ENCODE measurements around the gene TNNC2. TPM values are rescaled to one million over a fixed set of nuclear protein-coding genes. Genes with fewer than 3 reads are reported as not detected.

TNNC2 gene
- total and polyA plus RNA-seq, 2 of the 13 experiments (the other 11 are each of a cell fraction or from before 2014, with no cell fraction given) = 1.8 to 4.7 TPM

- TF ChIP-seq TBP (CRISPR knock-in tag; IDR thresholded peaks at IDR 0.05) (0 out of 2 replicates have a peak, but pooled peaks have one; percentile 56), CHCHD3 (CRISPR knock-in tag; IDR thresholded peaks at IDR 0.05) (0 out of 2 replicates have a peak, but pooled peaks have one; percentile 22), ZBED4 (CRISPR knock-in tag; IDR thresholded peaks at IDR 0.05; ENCODE audit: borderline replicate concordance) (peak; percentile 43; the same call in 1 of the 2 replicates), ZNF510 (CRISPR knock-in tag; IDR thresholded peaks at IDR 0.05; ENCODE audit: low read depth) (peak; percentile 79; the same call in 1 of the 2 replicates), TGIF2 (CRISPR knock-in tag; IDR thresholded peaks at IDR 0.05) (no peak; the same call in none of the 2 replicates), TFE3 (CRISPR knock-in tag; IDR thresholded peaks at IDR 0.05) (peak; percentile 12), PHF20 (CRISPR knock-in tag; IDR thresholded peaks at IDR 0.05) (peak; percentile 77), ZNF451 (CRISPR knock-in tag; IDR thresholded peaks at IDR 0.05) (no peak; the same call in 1 of the 2 replicates), TCF7 (IDR thresholded peaks at IDR 0.05; ENCODE audit: low read depth) (no peak), ZNF768 (CRISPR knock-in tag; IDR thresholded peaks at IDR 0.05) (peak; percentile 90), NFE2L1 (CRISPR knock-in tag; IDR thresholded peaks at IDR 0.05; ENCODE audit: borderline replicate concordance) (no peak), MIER3 (CRISPR knock-in tag; IDR thresholded peaks at IDR 0.05; ENCODE audit: borderline replicate concordance) (no peak), ZNF20 (CRISPR knock-in tag; IDR thresholded peaks at IDR 0.05) (peak; percentile 75; the same call in 1 of the 2 replicates), ZSCAN9 (CRISPR knock-in tag; IDR thresholded peaks at IDR 0.05; ENCODE audit: borderline replicate concordance) (no peak), MYNN (CRISPR knock-in tag; IDR thresholded peaks at IDR 0.05; ENCODE audit: low read depth) (no peak), ZNF879 (CRISPR knock-in tag; IDR thresholded peaks at IDR 0.05) (no peak), ARNT2 (CRISPR knock-in tag; IDR thresholded peaks at IDR 0.05; ENCODE audit: low read depth) (peak; percentile 66), ZNF670 (CRISPR knock-in tag; IDR thresholded peaks at IDR 0.05; ENCODE audit: borderline replicate concordance) (0 out of 2 replicates have a peak, but pooled peaks have one; percentile 63), RBM39 (IDR thresholded peaks at IDR 0.05; ENCODE audit: low read depth, low read length, poor library complexity, severe bottlenecking) (no peak), ZNF468 (CRISPR knock-in tag; IDR thresholded peaks at IDR 0.05) (no peak), ZNF574 (CRISPR knock-in tag; IDR thresholded peaks at IDR 0.05) (peak; percentile 72; the same call in 1 of the 2 replicates), SNRNP70 (IDR thresholded peaks at IDR 0.05; ENCODE audit: low read depth, low read length) (no peak)
These were observed 6.1 kb upstream of the TNNC2 start, which contains the start of gene SNX21 (continued) for GRCh38 chr20:45833030-45833882.
